Glutamatergic neuron (in vitro differentiated cells): Measurements from ENCODE around the gene PHLDA2. TPM values are rescaled to one million over a fixed set of nuclear protein-coding genes. Genes with fewer than 3 reads are reported as not detected.
"Not testable (repeated sequence)": the region's sequence is repeated elsewhere in the genome, so short reads cannot be mapped to it uniquely, and the experiment has no call there.

ENCODE experiments used
- DNase-seq: peaks from one replicate; pipeline ENCODE4 v3.0.0; 2022
- H3K27ac Mint-ChIP-seq: one replicate; pipeline ENCODE4 v1.8.0; 2020; ENCODE audit warnings: mild to moderate bottlenecking, mixed read lengths, inconsistent platforms; ENCODE audit not compliant: unreplicated experiment
- H3K27me3 Mint-ChIP-seq: one replicate; pipeline ENCODE4 v1.8.0; 2020; ENCODE audit warnings: mild to moderate bottlenecking, moderate library complexity, mixed read lengths, inconsistent platforms; ENCODE audit not compliant: unreplicated experiment
- H3K36me3 Mint-ChIP-seq: one replicate; pipeline ENCODE4 v1.8.0; 2020; ENCODE audit warnings: mild to moderate bottlenecking, mixed read lengths, inconsistent platforms; ENCODE audit not compliant: unreplicated experiment
- H3K4me1 Mint-ChIP-seq: one replicate; pipeline ENCODE4 v1.8.0; 2020; ENCODE audit warnings: mild to moderate bottlenecking, low read depth, mixed read lengths, inconsistent platforms; ENCODE audit not compliant: unreplicated experiment
- H3K4me3 Mint-ChIP-seq: one replicate; pipeline ENCODE4 v1.8.0; 2020; ENCODE audit warnings: mild to moderate bottlenecking, mixed read lengths, inconsistent platforms; ENCODE audit not compliant: unreplicated experiment
- H3K9me3 Mint-ChIP-seq: one replicate; pipeline ENCODE4 v1.8.0; 2020; ENCODE audit warnings: mild to moderate bottlenecking, moderate library complexity, mixed read lengths, inconsistent platforms; ENCODE audit not compliant: unreplicated experiment
- total RNA-seq: library from RNA; stranded (reverse); fragmentation: NEBNext Ultra II Directional; extraction: Animal tissue kit (Norgen Biotek cat#: 25700); gene quantifications from one replicate; pipeline ENCODE4 v1.2.1, GENCODE V29; 2021; ENCODE audit not compliant: unreplicated experiment
- TF ChIP-seq, protein P1 (sequence below): fragments of 200-600 bp; sonication (generic); IDR thresholded peaks from one replicate; pipeline ENCODE4 v1.5.0; 2021; ENCODE audit not compliant: partially characterized antibody, unreplicated experiment

PHLDA2 gene
- total RNA-seq, 1 donor from 2014 or later, result 1.2 TPM

- H3K27me3 Mint-ChIP-seq, result no peaks in the 10 kb centered on the region
- no peaks in the 10 kb centered on the region for H3K4me1 Mint-ChIP-seq
- no peak for DNase-seq
- H3K4me3 Mint-ChIP-seq, result no peak overlapping the region
- TF ChIP-seq, protein P1, sequence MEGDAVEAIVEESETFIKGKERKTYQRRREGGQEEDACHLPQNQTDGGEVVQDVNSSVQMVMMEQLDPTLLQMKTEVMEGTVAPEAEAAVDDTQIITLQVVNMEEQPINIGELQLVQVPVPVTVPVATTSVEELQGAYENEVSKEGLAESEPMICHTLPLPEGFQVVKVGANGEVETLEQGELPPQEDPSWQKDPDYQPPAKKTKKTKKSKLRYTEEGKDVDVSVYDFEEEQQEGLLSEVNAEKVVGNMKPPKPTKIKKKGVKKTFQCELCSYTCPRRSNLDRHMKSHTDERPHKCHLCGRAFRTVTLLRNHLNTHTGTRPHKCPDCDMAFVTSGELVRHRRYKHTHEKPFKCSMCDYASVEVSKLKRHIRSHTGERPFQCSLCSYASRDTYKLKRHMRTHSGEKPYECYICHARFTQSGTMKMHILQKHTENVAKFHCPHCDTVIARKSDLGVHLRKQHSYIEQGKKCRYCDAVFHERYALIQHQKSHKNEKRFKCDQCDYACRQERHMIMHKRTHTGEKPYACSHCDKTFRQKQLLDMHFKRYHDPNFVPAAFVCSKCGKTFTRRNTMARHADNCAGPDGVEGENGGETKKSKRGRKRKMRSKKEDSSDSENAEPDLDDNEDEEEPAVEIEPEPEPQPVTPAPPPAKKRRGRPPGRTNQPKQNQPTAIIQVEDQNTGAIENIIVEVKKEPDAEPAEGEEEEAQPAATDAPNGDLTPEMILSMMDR, result no peak
- peaks cover 3% of the 10 kb centered on the region for H3K9me3 Mint-ChIP-seq
- H3K27ac Mint-ChIP-seq, result no peak overlapping the region
- H3K36me3 Mint-ChIP-seq, result peaks cover 4% of the 10 kb centered on the region
Measured at GRCh38 chr11:2911088-2911784, 18.0 kb downstream of the PHLDA2 start.

- Mint-ChIP-seq H3K27me3 (no peaks in the 10 kb centered on the region), H3K27ac (no peak overlapping the region), H3K4me1 (no peaks in the 10 kb centered on the region), H3K9me3 (peaks cover 4% of the 10 kb centered on the region), H3K4me3 (no peak overlapping the region), H3K36me3 (peaks cover 10% of the 10 kb centered on the region)
- DNase-seq, result no peak
- TF ChIP-seq, protein P1, result no peak
Measured at GRCh38 chr11:2910401-2910955, 18.7 kb downstream of the PHLDA2 start.

GRCh38 chr11:2909133-2909902 lies 19.9 kb downstream of the PHLDA2 start:
- Mint-ChIP-seq H3K27me3 (peaks cover 3% of the 10 kb centered on the region), H3K9me3 (peaks cover 4% of the 10 kb centered on the region), H3K4me1 (no peaks in the 10 kb centered on the region), H3K36me3 (peaks cover 11% of the 10 kb centered on the region), H3K4me3 (no peak overlapping the region), H3K27ac (no peak overlapping the region)
- DNase-seq, result no peak
- TF ChIP-seq, protein P1, result no peak

GRCh38 chr11:2908130-2908529 lies 21.1 kb downstream of the PHLDA2 start:
- Mint-ChIP-seq H3K27ac (no peak overlapping the region), H3K36me3 (peaks cover 11% of the 10 kb centered on the region), H3K4me1 (peaks cover 3% of the 10 kb centered on the region), H3K27me3 (peaks cover 7% of the 10 kb centered on the region), H3K9me3 (peaks cover 8% of the 10 kb centered on the region), H3K4me3 (no peak overlapping the region)
- DNase-seq, result no peak
- TF ChIP-seq, protein P1, result no peak

DNA sequence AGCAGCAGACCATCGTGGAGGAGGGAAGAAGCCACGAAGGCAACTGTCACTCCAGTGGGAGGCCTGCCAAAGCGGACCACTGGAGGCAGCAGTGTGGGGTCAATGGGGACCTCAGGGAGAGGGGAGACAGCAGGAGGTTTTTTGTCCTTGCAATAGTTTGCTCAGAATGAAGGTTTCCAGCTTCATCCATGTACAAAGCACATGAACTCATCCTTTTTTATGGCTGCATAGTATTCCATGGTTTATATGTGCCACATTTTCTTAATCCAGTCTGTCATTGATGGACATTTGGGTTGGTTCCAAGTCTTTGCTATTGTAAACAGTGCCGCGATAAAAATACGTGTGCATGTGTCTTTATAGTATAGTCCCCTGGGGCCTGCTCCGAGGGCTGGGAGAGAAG lies 23.9 kb downstream of the PHLDA2 start:
- DNase-seq, H3K4me3 Mint-ChIP-seq, H3K27ac Mint-ChIP-seq, H3K4me1 Mint-ChIP-seq: not testable (repeated sequence)
- Mint-ChIP-seq H3K9me3 (peaks cover 11% of the 10 kb centered on the region), H3K36me3 (peaks cover 14% of the 10 kb centered on the region), H3K27me3 (peaks cover 16% of the 10 kb centered on the region)
